DND-41 (cell line): Measurements from ENCODE around the gene AP2M1.

Experiments
- ATAC-seq: fragments of 200-7000 bp; cut with Tn5 transposase; 3 replicates; pipeline ENCODE4 v1.9.1; 2021; ENCODE audit warnings: low read depth; ENCODE audit not compliant: insufficient read depth
- DNase-seq: peaks from one replicate; pipeline ENCODE4 v3.0.0-alpha.2; 2020
- H2AFZ ChIP-seq: 2 replicates; pipeline ENCODE4 v1.6.0; 2012; ENCODE audit warnings: low read depth, low read length
- H3K27ac ChIP-seq: 2 replicates; pipeline ENCODE4 v1.5.1; 2012; ENCODE audit warnings: low read length, inconsistent platforms
- H3K27me3 ChIP-seq: fragments of 200-600 bp; sonication (generic); 2 replicates; pipeline ENCODE4 v1.6.0; 2012; ENCODE audit warnings: low read length, mild to moderate bottlenecking, inconsistent platforms; ENCODE audit not compliant: insufficient read depth, poor library complexity
- H3K36me3 ChIP-seq: 2 replicates; pipeline ENCODE4 v1.5.1; 2012; ENCODE audit warnings: low read length, inconsistent platforms; ENCODE audit not compliant: insufficient read depth
- H3K4me1 ChIP-seq: 2 replicates; pipeline ENCODE4 v1.5.1; 2012; ENCODE audit warnings: mild to moderate bottlenecking, low read length; ENCODE audit not compliant: insufficient read depth
- H3K4me2 ChIP-seq: 2 replicates; pipeline ENCODE4 v1.6.0; 2012; ENCODE audit warnings: mild to moderate bottlenecking, moderate library complexity, low read length, inconsistent platforms; ENCODE audit not compliant: insufficient read depth
- H3K4me3 ChIP-seq, 2 experiments: fragments of 200-600 bp in 1 of 2; shearing (Covaris generic) in 1 of 2; 2 replicates each; pipeline ENCODE4 v1.5.1; 2012 to 2016; ENCODE audit warnings: inconsistent platforms in 2 of 2, low read length in 2 of 2, mild to moderate bottlenecking in 2 of 2, low read depth in 1 of 2, moderate library complexity in 1 of 2
- H3K79me2 ChIP-seq: 2 replicates; pipeline ENCODE4 v1.6.0; 2012; ENCODE audit warnings: low read length, inconsistent platforms; ENCODE audit not compliant: insufficient read depth
- H3K9ac ChIP-seq: 2 replicates; pipeline ENCODE4 v1.6.0; 2012; ENCODE audit warnings: low read depth, mild to moderate bottlenecking, inconsistent platforms, low read length, moderate library complexity
- H3K9me3 ChIP-seq: 2 replicates; pipeline ENCODE4 v1.5.1; 2012; ENCODE audit warnings: low read length, moderate library complexity, mild to moderate bottlenecking, inconsistent platforms; ENCODE audit not compliant: insufficient read depth, severe bottlenecking
- H4K20me1 ChIP-seq: 2 replicates; pipeline ENCODE4 v1.6.0; 2012; ENCODE audit warnings: low read length; ENCODE audit not compliant: insufficient read depth
- CTCF ChIP-seq: IDR thresholded peaks from 2 replicates; pipeline ENCODE4 v1.5.1; 2012; ENCODE audit warnings: borderline replicate concordance, low read length, moderate library complexity, mild to moderate bottlenecking; ENCODE audit not compliant: poor library complexity, severe bottlenecking; ENCODE audit errors: extremely low read depth
- EZH2 ChIP-seq: IDR thresholded peaks from 3 replicates; pipeline ENCODE4 v1.6.1; 2012; ENCODE audit warnings: borderline replicate concordance, low read depth, mild to moderate bottlenecking, moderate library complexity, low read length, inconsistent platforms; ENCODE audit not compliant: severe bottlenecking

AP2M1 gene

GRCh38 chr3:184230603-184231528 is 56.2 kb downstream of the AP2M1 start:
- H3K4me2 ChIP-seq = no peak overlapping the region
- no peak overlapping the region for H2AFZ ChIP-seq
- ATAC-seq (no peak), DNase-seq (no peak)
- H3K4me3 ChIP-seq = no peak overlapping the region
- no peaks in the 10 kb centered on the region for H3K9me3 ChIP-seq
- H3K27me3 ChIP-seq = peaks cover 42% of the 10 kb centered on the region
- peaks cover 8% of the 10 kb centered on the region; the same call in 1 of the 2 replicates for H4K20me1 ChIP-seq
- no peak overlapping the region for H3K27ac ChIP-seq
- no peaks in the 10 kb centered on the region for H3K36me3 ChIP-seq
- no peaks in the 10 kb centered on the region for H3K79me2 ChIP-seq
- no peak overlapping the region for H3K9ac ChIP-seq
- TF ChIP-seq CTCF = no peak
- no peak for TF ChIP-seq EZH2
- H3K4me1 ChIP-seq = peaks cover 18% of the 10 kb centered on the region

GRCh38 chr3:184231671-184232070 is 57.0 kb downstream of the AP2M1 start:
- Histone ChIP-seq H3K27ac (no peak overlapping the region), H3K27me3 (peaks cover 42% of the 10 kb centered on the region)
- ATAC-seq = no peak

GRCh38 chr3:184233127-184233843 is 58.6 kb downstream of the AP2M1 start:
- Histone ChIP-seq H3K79me2 (no peaks in the 10 kb centered on the region), H3K27me3 (peaks cover 34% of the 10 kb centered on the region), H4K20me1 (0 out of 2 replicates have a peak, but pooled peaks cover 2% of the 10 kb centered on the region), H3K4me1 (peaks cover 18% of the 10 kb centered on the region), H3K4me2 (no peak overlapping the region), H3K4me3 (no peak overlapping the region), H3K9me3 (no peaks in the 10 kb centered on the region), H3K27ac (no peak overlapping the region), H2AFZ (no peak overlapping the region), H3K36me3 (no peaks in the 10 kb centered on the region), H3K9ac (no peak overlapping the region)
- ATAC-seq (no peak), DNase-seq (no peak)
- TF ChIP-seq CTCF (no peak), EZH2 (no peak)

More at GRCh38 chr3:184231671-184232070, 57.0 kb downstream of the AP2M1 start:
- no peaks in the 10 kb centered on the region for H3K79me2 ChIP-seq
- no peaks in the 10 kb centered on the region for H3K9me3 ChIP-seq
- H3K4me3 ChIP-seq = no peak overlapping the region
- no peak overlapping the region for H3K4me2 ChIP-seq
- H3K9ac ChIP-seq = no peak overlapping the region
- no peak overlapping the region for H2AFZ ChIP-seq
- H3K4me1 ChIP-seq = peaks cover 18% of the 10 kb centered on the region
- TF ChIP-seq EZH2 = no peak
- no peak for TF ChIP-seq CTCF
- peaks cover 8% of the 10 kb centered on the region; the same call in 1 of the 2 replicates for H4K20me1 ChIP-seq
- no peaks in the 10 kb centered on the region for H3K36me3 ChIP-seq
- DNase-seq = no peak
